Activated T-cell treated with anti-CD3 and anti-CD28 coated beads, Interleukin-2, amount 50 U/mL, for 24 hours (primary cell): ENCODE results near the gene MADD.

Experiments used
- DNase-seq: peaks from one replicate; pipeline ENCODE4 v3.0.0-alpha.2; 2020
- H3K27ac Mint-ChIP-seq: 2 replicates; pipeline ENCODE4 v1.8.0; 2020; ENCODE audit warnings: mild to moderate bottlenecking, mixed read lengths
- H3K27me3 Mint-ChIP-seq: 2 replicates; pipeline ENCODE4 v1.8.0; 2020; ENCODE audit warnings: mixed read lengths
- H3K36me3 Mint-ChIP-seq: 2 replicates; pipeline ENCODE4 v1.8.0; 2020; ENCODE audit warnings: low read depth, mixed read lengths
- H3K4me1 Mint-ChIP-seq: 2 replicates; pipeline ENCODE4 v1.8.0; 2020; ENCODE audit warnings: low read depth, mixed read lengths
- H3K4me3 Mint-ChIP-seq: 2 replicates; pipeline ENCODE4 v1.8.0; 2020; ENCODE audit warnings: mild to moderate bottlenecking, moderate library complexity, mixed read lengths
- H3K9me3 Mint-ChIP-seq: 2 replicates; pipeline ENCODE4 v1.8.0; 2020; ENCODE audit warnings: mixed read lengths

The MADD gene

GRCh38 chr11:47276923-47277322 lies 7.0 kb downstream of the MADD start:
- Mint-ChIP-seq H3K4me1 (peaks cover 17% of the 10 kb centered on the region), H3K36me3 (peaks cover 84% of the 10 kb centered on the region)

GRCh38 chr11:47278058-47278457 lies 8.1 kb downstream of the MADD start:
- Mint-ChIP-seq H3K36me3 (peaks cover 89% of the 10 kb centered on the region), H3K4me1 (peaks cover 6% of the 10 kb centered on the region), H3K27ac (peak overlapping the region; percentile 66), H3K27me3 (no peaks in the 10 kb centered on the region), H3K9me3 (no peaks in the 10 kb centered on the region), H3K4me3 (no peak overlapping the region)
- no peak for DNase-seq

More at GRCh38 chr11:47276923-47277322, 7.0 kb downstream of the MADD start:
- no peak for DNase-seq
- no peaks in the 10 kb centered on the region for H3K27me3 Mint-ChIP-seq
- H3K4me3 Mint-ChIP-seq: no peak overlapping the region
- H3K9me3 Mint-ChIP-seq: no peaks in the 10 kb centered on the region
- no peak overlapping the region for H3K27ac Mint-ChIP-seq

- no peaks in the 10 kb centered on the region for H3K27me3 Mint-ChIP-seq
- peaks cover 2% of the 10 kb centered on the region for H3K4me1 Mint-ChIP-seq
- H3K4me3 Mint-ChIP-seq: no peak overlapping the region
- no peaks in the 10 kb centered on the region for H3K9me3 Mint-ChIP-seq
- no peak overlapping the region for H3K27ac Mint-ChIP-seq
- peaks cover 90% of the 10 kb centered on the region for H3K36me3 Mint-ChIP-seq
- DNase-seq: no peak
Measured at GRCh38 chr11:47278769-47279168, 8.8 kb downstream of the MADD start.

GRCh38 chr11:47280099-47280498 lies 10.2 kb downstream of the MADD start:
- no peak overlapping the region for H3K27ac Mint-ChIP-seq
- no peaks in the 10 kb centered on the region for H3K9me3 Mint-ChIP-seq
- peaks cover 90% of the 10 kb centered on the region for H3K36me3 Mint-ChIP-seq
- no peaks in the 10 kb centered on the region for H3K27me3 Mint-ChIP-seq
- H3K4me3 Mint-ChIP-seq: no peak overlapping the region
- no peaks in the 10 kb centered on the region for H3K4me1 Mint-ChIP-seq
- DNase-seq: no peak

GRCh38 chr11:47280860-47281259 lies 10.9 kb downstream of the MADD start:
- Mint-ChIP-seq H3K4me1 (no peaks in the 10 kb centered on the region), H3K36me3 (peaks cover 90% of the 10 kb centered on the region), H3K4me3 (no peak overlapping the region), H3K27ac (no peak overlapping the region), H3K9me3 (no peaks in the 10 kb centered on the region), H3K27me3 (no peaks in the 10 kb centered on the region)
- no peak for DNase-seq

- peak overlapping the region; percentile 68 for H3K27ac Mint-ChIP-seq
- no peaks in the 10 kb centered on the region for H3K4me1 Mint-ChIP-seq
- DNase-seq: no peak
- no peak overlapping the region for H3K4me3 Mint-ChIP-seq
- H3K9me3 Mint-ChIP-seq: no peaks in the 10 kb centered on the region
- H3K27me3 Mint-ChIP-seq: no peaks in the 10 kb centered on the region
- H3K36me3 Mint-ChIP-seq: peaks cover 91% of the 10 kb centered on the region
Measured at GRCh38 chr11:47282462-47282861, 12.5 kb downstream of the MADD start.

- peaks cover 93% of the 10 kb centered on the region for H3K36me3 Mint-ChIP-seq
Measured at GRCh38 chr11:47284151-47284550, 14.2 kb downstream of the MADD start.

GRCh38 chr11:47285969-47286770 lies 16.2 kb downstream of the MADD start:
- Mint-ChIP-seq H3K27ac (no peak overlapping the region), H3K4me3 (no peak overlapping the region), H3K4me1 (no peaks in the 10 kb centered on the region), H3K27me3 (no peaks in the 10 kb centered on the region), H3K9me3 (no peaks in the 10 kb centered on the region), H3K36me3 (peaks cover 95% of the 10 kb centered on the region)
- DNase-seq: no peak

More at GRCh38 chr11:47284151-47284550, 14.2 kb downstream of the MADD start:
- Mint-ChIP-seq H3K27me3 (no peaks in the 10 kb centered on the region), H3K9me3 (no peaks in the 10 kb centered on the region), H3K4me3 (no peak overlapping the region), H3K27ac (no peak overlapping the region), H3K4me1 (no peaks in the 10 kb centered on the region)
- DNase-seq: no peak

- H3K9me3 Mint-ChIP-seq: no peaks in the 10 kb centered on the region
- no peak overlapping the region for H3K4me3 Mint-ChIP-seq
- H3K4me1 Mint-ChIP-seq: no peaks in the 10 kb centered on the region
- H3K36me3 Mint-ChIP-seq: peaks cover 99% of the 10 kb centered on the region
- H3K27ac Mint-ChIP-seq: peak overlapping the region; percentile 45
- no peak for DNase-seq
- no peaks in the 10 kb centered on the region for H3K27me3 Mint-ChIP-seq
Measured at GRCh38 chr11:47288066-47288465, 18.1 kb downstream of the MADD start.

GRCh38 chr11:47289856-47290255 lies 19.9 kb downstream of the MADD start:
- DNase-seq: no peak
- Mint-ChIP-seq H3K27me3 (no peaks in the 10 kb centered on the region), H3K4me3 (no peak overlapping the region), H3K27ac (no peak overlapping the region), H3K9me3 (no peaks in the 10 kb centered on the region), H3K36me3 (peaks cover 95% of the 10 kb centered on the region), H3K4me1 (no peaks in the 10 kb centered on the region)

GRCh38 chr11:47295385-47295784 lies 25.5 kb downstream of the MADD start:
- H3K4me1 Mint-ChIP-seq: no peaks in the 10 kb centered on the region
- no peak for DNase-seq

GRCh38 chr11:47296045-47296444 lies 26.1 kb downstream of the MADD start:
- H3K27me3 Mint-ChIP-seq: no peaks in the 10 kb centered on the region
- H3K4me1 Mint-ChIP-seq: peaks cover 2% of the 10 kb centered on the region
- H3K9me3 Mint-ChIP-seq: no peaks in the 10 kb centered on the region
- H3K27ac Mint-ChIP-seq: no peak overlapping the region
- no peak for DNase-seq
- peaks cover 93% of the 10 kb centered on the region for H3K36me3 Mint-ChIP-seq
- no peak overlapping the region for H3K4me3 Mint-ChIP-seq

More at GRCh38 chr11:47295385-47295784, 25.5 kb downstream of the MADD start:
- Mint-ChIP-seq H3K27ac (peak overlapping the region; percentile 69), H3K4me3 (no peak overlapping the region), H3K27me3 (no peaks in the 10 kb centered on the region), H3K9me3 (no peaks in the 10 kb centered on the region), H3K36me3 (peaks cover 93% of the 10 kb centered on the region)

GRCh38 chr11:47299078-47299477 lies 29.1 kb downstream of the MADD start:
- H3K27ac Mint-ChIP-seq: peak overlapping the region; percentile 3

GRCh38 chr11:47302853-47303252 lies 32.9 kb downstream of the MADD start:
- DNase-seq: no peak
- Mint-ChIP-seq H3K4me1 (peaks cover 13% of the 10 kb centered on the region), H3K9me3 (peaks cover 7% of the 10 kb centered on the region), H3K4me3 (no peak overlapping the region), H3K27me3 (no peaks in the 10 kb centered on the region), H3K36me3 (peaks cover 99% of the 10 kb centered on the region), H3K27ac (peak overlapping the region; percentile 83)

More at GRCh38 chr11:47299078-47299477, 29.1 kb downstream of the MADD start:
- H3K36me3 Mint-ChIP-seq: peaks cover 92% of the 10 kb centered on the region
- no peak for DNase-seq
- peaks cover 11% of the 10 kb centered on the region for H3K4me1 Mint-ChIP-seq
- H3K9me3 Mint-ChIP-seq: peaks cover 7% of the 10 kb centered on the region
- H3K27me3 Mint-ChIP-seq: no peaks in the 10 kb centered on the region
- H3K4me3 Mint-ChIP-seq: no peak overlapping the region

GRCh38 chr11:47305734-47306483 lies 36.0 kb downstream of the MADD start:
- peaks cover 7% of the 10 kb centered on the region for H3K9me3 Mint-ChIP-seq
- peak overlapping the region; percentile 44 for H3K27ac Mint-ChIP-seq
- no peaks in the 10 kb centered on the region for H3K27me3 Mint-ChIP-seq
- DNase-seq: peak; percentile 14
- no peak overlapping the region for H3K4me3 Mint-ChIP-seq
- H3K4me1 Mint-ChIP-seq: peaks cover 11% of the 10 kb centered on the region
- H3K36me3 Mint-ChIP-seq: peaks cover 97% of the 10 kb centered on the region
